GM19099 (cell line): ENCODE data around the gene COMTD1.

Source experiments
- POLR2A ChIP-seq: IDR thresholded peaks from 3 replicates; pipeline ENCODE4 v1.6.1; 2011; ENCODE audit warnings: low read depth; ENCODE audit not compliant: insufficient read length; ENCODE audit errors: extremely low read depth

COMTD1 gene

GRCh38 chr10:75187961-75188426 lies 47.8 kb downstream of the COMTD1 start:
- TF ChIP-seq POLR2A: no peak

DNA sequence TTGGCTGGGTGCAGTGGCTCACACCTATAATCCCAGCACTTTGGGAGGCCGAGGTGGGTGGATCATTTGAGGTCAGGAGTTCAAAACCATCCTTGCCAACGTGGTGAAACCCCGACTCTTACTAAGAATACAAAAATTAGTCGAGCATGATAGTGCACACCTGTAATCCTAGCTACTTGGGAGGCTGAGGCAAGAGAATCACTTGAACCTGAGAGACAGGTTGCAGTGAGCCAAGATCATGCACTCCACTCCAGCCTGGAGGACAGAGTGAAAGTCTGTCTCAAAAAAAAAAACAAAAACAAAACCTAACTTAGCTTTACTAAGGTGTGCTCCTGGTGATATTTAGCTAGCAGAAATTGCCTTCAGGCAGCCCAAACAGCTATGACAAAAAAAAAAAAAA lies 49.4 kb downstream of the COMTD1 start:
- TF ChIP-seq POLR2A: no peak
